Renal pelvis (tissue), 12 donors: ENCODE measurements around the gene ATL3. TPM values are rescaled to one million over a fixed set of nuclear protein-coding genes. Genes with fewer than 3 reads are reported as not detected.
"Not testable (repeated sequence)": the region's sequence is repeated elsewhere in the genome, so short reads cannot be mapped to it uniquely, and the experiment has no call there.

Experiments used
- DNase-seq: peaks from one replicate; pipeline ENCODE4 v3.0.0-alpha.2; 2013
- long read RNA-seq, 16 experiments: transcript quantifications; one replicate each; lab custom pipeline, GENCODE V29; 2026
- polyA plus RNA-seq, 3 donors: library from polyadenylated mRNA; unstranded; fragments of 120-200 nt; gene quantifications; one replicate each; pipeline ENCODE4 v1.2.1, GENCODE V29; 2013; ENCODE audit not compliant: insufficient read length in 3 of 3

The ATL3 gene, protein sequence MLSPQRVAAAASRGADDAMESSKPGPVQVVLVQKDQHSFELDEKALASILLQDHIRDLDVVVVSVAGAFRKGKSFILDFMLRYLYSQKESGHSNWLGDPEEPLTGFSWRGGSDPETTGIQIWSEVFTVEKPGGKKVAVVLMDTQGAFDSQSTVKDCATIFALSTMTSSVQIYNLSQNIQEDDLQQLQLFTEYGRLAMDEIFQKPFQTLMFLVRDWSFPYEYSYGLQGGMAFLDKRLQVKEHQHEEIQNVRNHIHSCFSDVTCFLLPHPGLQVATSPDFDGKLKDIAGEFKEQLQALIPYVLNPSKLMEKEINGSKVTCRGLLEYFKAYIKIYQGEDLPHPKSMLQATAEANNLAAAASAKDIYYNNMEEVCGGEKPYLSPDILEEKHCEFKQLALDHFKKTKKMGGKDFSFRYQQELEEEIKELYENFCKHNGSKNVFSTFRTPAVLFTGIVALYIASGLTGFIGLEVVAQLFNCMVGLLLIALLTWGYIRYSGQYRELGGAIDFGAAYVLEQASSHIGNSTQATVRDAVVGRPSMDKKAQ
- polyA plus RNA-seq: 10 to 100 TPM; 15.3 to 17.2 (median 15.7) TPM
- long read RNA-seq, donor 1: 0 reads
- long read RNA-seq, donor 2, full-length matches to known transcripts: 1 of 1 reads
- long read RNA-seq, donor 2, partial matches to known transcripts: 0 of 1 reads
- long read RNA-seq, donor 2, other reads (novel, unspliced or antisense): 0 of 1 reads
- long read RNA-seq, donor 3, full-length matches to known transcripts: 1 of 1 reads
- long read RNA-seq, donor 3, partial matches to known transcripts: 0 of 1 reads
- long read RNA-seq, donor 3, other reads (novel, unspliced or antisense): 0 of 1 reads
- long read RNA-seq, donor 4, full-length matches to known transcripts: 3 of 3 reads
- long read RNA-seq, donor 4, partial matches to known transcripts: 0 of 3 reads
- long read RNA-seq, donor 4, other reads (novel, unspliced or antisense): 0 of 3 reads
- long read RNA-seq, donor 5, partial matches to known transcripts: 0 of 1 reads
- long read RNA-seq, donor 5, other reads (novel, unspliced or antisense): 0 of 1 reads
- long read RNA-seq, donor 6, full-length matches to known transcripts: 2 of 2 reads
- long read RNA-seq, donor 6, partial matches to known transcripts: 0 of 2 reads
- long read RNA-seq, donor 6, other reads (novel, unspliced or antisense): 0 of 2 reads
- long read RNA-seq, donor 7, full-length matches to known transcripts: 5 of 5 reads
- long read RNA-seq, donor 7, partial matches to known transcripts: 0 of 5 reads
- long read RNA-seq, donor 7, other reads (novel, unspliced or antisense): 0 of 5 reads
- long read RNA-seq, donor 8, full-length matches to known transcripts: 1 of 1 reads
- long read RNA-seq, donor 8, partial matches to known transcripts: 0 of 1 reads
- long read RNA-seq, donor 8, other reads (novel, unspliced or antisense): 0 of 1 reads
- long read RNA-seq, donor 9, full-length matches to known transcripts: 2 of 2 reads
- long read RNA-seq, donor 9, partial matches to known transcripts: 0 of 2 reads
- long read RNA-seq, donor 9, other reads (novel, unspliced or antisense): 0 of 2 reads
- long read RNA-seq, donor 10: 0 reads
- long read RNA-seq, donor 11: 0 reads
- long read RNA-seq, donor 12, full-length matches to known transcripts: 2 of 2 reads
- long read RNA-seq, donor 12, partial matches to known transcripts: 0 of 2 reads
- long read RNA-seq, donor 12, other reads (novel, unspliced or antisense): 0 of 2 reads
- long read RNA-seq, donor 13, full-length matches to known transcripts: 2 of 2 reads
- long read RNA-seq, donor 13, partial matches to known transcripts: 0 of 2 reads
- long read RNA-seq, donor 13, other reads (novel, unspliced or antisense): 0 of 2 reads
- long read RNA-seq, donor 14: 0 reads
- long read RNA-seq, donor 15, full-length matches to known transcripts: 1 of 1 reads
- long read RNA-seq, donor 15, partial matches to known transcripts: 0 of 1 reads
- long read RNA-seq, donor 15, other reads (novel, unspliced or antisense): 0 of 1 reads
- long read RNA-seq, donor 16, full-length matches to known transcripts: 1 of 1 reads
- long read RNA-seq, donor 16, partial matches to known transcripts: 0 of 1 reads
- long read RNA-seq, donor 16, other reads (novel, unspliced or antisense): 0 of 1 reads

DNA sequence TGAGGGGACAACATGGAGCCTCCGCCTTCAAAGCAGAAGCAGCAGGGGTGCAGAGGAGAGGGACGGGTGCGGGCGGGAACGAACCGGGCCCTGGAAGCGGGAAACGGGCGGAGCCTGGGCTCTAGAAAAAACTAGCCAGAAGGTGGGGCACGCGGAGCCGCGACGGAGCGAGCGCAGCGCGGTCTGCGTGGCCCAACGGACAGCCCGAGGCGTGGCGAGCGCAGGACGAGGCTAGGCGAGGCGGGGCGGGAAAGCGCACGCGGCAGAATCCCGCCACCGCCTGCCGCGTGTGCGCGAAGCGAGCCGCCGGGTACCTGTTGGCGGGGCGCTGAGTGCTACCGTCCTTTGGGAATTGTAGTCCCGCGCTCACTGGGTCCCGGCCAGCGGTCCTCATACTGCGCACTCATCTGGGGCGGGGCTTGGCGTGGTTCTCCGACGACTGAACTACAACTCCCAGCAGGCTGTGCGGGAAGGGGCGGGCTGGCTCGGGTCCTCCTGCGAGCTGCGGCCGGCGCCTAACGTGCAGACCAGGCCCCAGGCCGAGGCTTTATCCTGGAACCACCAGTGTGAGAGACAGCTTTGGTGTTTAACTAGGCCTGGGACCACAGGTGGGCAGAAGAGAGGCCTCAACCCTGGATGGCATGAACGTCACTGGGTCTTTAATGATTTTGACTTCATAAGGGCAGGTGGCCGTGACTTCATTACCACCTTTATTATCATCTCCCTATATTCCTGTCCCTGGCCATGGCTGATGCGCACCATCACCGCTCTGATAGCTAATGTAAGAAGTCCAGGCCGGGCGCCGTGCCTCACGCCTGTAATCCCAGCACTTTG lies at the start of gene ATL3:
TSS of gene ATL3 (minus strand) at position 55 of the 834 bp plus-strand sequence. CDS start at position 14, 41 bp downstream.
- DNase-seq: peak; percentile 94

DNA sequence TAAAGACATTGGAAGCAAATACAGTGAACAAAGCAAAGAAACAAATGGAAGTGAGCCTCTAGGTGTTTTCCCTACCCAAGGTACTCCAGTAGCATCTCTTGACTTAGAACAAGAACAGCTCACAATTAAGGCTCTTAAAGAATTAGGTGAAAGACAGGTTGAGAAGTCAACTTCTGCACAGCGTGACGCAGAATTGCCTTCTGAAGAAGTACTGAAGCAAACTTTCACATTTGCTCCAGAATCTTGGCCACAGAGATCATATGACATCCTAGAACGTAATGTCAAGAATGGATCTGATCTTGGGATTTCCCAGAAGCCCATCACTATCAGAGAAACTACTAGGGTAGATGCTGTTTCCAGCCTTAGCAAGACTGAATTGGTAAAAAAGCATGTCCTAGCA lies 49.4 kb upstream of the ATL3 start:
- no peak for DNase-seq

DNA sequence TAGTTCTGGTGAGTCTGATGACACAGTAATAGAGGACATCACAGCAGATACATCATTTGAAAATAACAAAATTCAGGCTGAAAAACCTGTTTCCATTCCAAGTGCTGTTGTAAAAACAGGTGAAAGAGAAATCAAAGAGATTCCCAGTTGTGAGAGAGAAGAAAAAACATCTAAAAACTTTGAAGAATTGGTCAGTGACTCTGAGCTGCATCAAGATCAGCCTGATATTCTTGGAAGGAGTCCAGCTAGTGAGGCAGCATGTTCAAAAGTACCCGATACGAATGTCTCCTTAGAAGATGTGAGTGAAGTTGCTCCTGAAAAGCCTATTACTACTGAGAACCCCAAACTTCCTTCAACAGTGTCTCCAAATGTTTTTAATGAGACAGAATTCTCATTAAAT lies 48.8 kb upstream of the ATL3 start:
- DNase-seq: no peak

DNA sequence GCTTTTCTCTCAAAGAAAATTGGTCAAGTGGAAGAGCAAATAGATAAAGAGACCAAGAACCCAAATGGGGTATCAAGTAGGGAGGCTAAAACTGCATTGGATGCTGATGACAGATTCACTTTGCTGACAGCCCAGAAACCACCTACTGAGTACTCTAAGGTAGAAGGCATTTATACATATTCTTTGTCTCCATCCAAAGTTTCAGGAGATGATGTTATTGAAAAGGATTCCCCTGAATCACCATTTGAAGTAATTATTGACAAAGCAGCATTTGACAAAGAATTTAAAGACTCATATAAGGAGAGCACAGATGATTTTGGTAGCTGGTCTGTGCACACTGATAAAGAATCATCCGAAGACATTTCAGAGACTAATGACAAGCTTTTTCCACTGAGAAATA lies 47.8 kb upstream of the ATL3 start:
- no peak for DNase-seq

DNA sequence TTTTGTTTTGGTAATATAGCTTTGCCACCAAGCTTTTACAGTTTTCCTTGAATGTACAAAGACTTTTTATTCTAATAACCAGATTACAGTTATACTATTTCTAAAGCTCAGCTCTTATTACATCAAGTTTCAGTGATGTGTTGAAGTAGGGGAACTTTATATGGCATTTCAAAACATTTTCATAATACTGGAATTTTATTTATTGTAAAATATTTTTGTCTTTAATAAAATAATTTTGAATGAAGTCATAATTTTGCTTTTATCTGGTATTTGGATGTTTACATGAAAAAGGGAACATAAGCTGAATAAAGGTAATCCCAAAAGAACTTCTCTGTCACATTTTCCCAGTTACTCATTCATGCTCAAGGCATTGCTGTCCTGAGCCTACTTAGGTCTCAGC lies 44.9 kb upstream of the ATL3 start:
- no peak for DNase-seq

DNA sequence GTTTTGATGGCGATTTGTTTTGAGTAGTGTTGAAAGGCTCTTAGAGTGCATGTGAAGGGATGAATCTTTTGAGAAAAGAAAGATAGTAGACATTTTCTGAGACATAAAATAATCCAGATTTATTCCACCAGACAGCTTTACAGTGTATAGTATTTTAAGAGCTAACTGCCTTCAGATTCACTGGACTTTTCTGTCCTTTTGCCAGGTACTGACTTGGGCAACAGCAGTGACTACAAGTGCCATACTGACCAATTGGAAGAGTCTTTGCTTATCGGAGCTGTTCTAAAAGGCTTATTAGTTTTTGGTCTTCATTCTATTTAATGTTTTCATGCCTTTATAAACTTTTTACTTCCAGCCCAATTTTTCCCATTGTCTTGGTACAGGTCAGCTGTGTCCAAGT lies 42.6 kb upstream of the ATL3 start:
- no peak for DNase-seq

DNA sequence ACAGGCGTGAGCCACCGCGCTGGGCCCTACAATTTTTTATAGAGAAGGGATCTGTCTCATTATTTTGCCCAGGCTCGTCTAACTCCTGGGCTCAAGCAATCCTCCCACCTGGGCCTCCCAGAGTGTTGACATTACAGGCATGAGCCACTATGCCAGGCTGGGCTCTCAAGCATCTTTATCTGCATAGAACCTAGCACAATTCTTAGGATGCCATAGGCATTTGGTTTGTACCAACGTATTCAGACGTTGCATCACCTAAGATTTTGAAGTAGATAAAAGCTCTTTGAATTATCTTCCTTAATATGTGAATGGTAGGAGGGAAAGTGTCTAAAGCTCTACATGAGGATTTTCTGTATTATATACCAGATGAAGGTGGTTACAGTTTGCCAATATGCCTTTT lies 40.7 kb upstream of the ATL3 start:
- DNase-seq: no peak

DNA sequence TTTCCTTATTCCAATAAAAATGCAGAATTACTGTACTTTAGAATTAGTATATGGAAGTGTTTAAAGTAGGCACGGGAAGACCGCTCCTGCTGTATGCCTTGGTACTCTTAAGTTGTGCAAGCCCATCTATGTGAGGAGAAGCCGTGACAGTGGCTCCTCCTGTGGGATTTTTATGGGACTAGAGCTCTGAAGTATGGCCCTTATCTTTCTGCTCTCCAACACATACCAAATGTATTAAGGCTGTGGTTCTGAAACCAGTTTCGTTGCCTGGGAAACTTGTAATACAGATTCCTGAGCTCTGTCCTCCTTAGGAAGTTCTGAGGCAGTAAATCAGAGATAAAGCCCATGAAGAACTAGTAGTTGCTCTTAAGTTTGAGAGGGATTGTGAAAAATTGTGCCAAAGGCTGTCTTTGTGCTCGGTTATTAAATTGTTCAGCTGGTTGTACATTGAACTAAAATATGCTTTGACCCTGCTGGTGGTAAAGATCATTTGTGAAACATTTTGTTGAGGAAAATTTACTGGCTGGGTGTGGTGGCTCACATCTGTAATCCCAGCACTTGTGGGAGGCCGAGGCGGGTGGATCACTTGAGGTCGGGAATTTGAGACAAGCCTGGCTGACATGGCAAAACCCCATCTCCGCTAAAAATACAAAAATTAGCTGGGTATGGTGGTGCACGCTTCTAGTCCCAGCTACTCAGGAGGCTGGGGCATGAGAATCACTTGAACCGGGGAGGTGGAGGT lies 39.5 kb upstream of the ATL3 start:
- DNase-seq: peak; percentile 29

DNA sequence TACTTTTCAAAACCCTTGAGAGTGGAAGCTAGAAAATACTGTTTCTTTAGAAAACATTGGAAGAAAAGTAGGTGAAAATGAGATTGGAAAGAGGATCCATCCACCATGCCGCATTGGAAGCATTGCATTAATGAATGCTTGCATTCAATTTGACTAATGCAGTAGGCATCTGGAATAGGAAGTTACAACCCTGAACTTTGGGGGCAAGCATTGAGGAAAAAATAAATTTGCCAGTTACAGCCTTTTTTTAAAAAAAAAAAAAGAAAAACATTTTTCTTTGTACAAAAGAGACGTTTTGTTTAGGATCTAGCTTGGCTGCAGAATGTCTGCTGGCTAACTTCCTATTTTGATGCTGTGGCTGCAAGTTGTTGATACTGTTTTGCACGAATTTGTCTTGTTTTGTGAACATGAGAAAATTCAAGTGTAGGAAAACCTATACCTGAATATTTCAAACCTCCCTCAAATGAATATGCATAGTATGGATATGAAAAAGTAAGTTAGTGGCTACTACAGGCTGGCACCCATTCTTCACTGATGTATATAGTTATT lies 38.2 kb upstream of the ATL3 start:
- no peak for DNase-seq

DNA sequence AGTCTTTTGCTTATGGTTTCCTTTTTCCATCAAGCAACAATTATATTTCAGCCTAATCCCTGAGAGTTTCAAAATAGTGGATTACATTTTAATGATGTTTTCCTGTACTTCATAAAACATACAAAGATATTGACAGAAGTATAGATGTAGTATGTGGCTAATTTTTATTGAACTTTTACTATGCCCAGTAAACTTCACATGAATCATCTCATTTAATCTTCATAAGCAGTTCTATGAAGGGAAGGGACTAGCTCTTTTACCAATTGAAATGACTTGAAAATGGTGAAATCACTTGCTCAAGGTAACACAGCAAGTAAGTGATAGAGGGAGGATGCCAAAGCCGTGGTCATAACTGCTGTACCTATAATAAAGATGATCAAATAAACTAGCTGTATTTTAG lies 37.6 kb upstream of the ATL3 start:
- DNase-seq: no peak

DNA sequence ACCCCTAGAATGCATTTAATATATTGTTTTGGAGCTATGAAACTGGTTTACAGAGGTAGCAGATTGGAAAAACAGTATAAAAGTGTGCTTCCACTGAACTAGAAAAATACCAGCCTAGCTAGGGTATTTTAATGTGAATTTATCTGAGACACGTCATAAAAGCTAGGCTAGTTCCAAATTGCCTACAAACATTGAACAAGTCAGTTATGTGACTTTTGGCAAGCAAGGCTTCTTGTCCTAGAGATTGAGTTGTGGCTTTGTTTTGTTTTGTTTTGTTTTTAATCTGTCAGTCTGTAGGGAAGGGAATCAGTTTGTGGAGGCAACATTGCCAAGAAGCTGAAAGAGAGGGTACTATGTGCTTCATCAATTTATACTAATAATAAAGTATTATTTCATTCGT lies 34.4 kb upstream of the ATL3 start:
- DNase-seq: no peak

DNA sequence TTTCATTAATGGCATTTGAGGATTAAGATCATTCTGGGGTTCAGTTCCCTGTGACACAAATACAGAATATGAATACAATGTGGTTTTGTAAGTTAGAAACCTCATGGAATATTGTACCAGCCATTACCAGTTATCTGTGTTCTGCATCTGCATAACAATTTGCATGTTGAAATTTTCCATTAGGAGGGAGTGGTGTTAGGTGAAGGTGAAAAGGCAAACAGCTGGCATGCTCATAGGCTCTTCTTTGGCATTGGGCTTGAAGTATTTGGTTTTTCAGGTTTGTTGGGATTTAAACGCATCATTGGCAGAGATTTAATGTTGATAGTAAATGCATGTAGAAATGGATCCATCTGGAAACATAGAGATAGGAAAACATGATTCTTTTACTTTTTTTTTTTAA lies 28.7 kb upstream of the ATL3 start:
- DNase-seq: no peak

DNA sequence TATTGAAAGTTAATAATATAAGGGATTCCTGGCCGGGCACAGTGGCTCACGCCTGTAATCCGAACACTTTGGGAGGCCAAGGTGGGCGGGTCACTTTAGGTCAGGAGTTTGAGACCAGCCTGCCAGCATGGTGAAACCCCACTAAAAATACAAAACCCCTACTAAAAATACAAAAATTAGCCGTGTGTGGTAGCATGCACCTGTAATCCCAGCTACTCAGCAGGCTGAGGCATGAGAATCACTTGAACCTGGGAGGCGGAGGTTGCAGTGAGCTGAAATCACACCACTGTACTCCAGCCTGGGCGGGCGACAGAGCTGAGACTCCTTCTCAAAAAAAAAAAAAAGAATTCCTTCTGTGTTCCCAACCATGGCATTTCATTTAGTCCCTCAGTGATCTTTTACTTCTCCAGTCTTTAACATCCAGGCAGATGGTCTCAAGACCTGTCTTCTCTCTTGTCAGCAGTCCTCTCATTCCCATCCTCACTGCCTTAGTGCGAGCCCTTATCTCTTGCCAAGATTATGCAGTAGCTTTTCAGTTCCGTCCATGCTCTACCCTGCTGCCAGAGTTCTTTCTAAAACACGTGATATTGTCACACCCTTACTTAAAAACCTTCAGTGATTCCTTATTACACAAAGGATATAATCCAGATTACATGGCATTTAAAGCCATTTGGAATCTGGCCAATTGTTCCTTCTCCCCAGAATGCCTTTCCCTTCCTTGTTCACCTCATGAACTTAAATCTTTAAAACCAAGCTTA lies 28.0 kb upstream of the ATL3 start:
- DNase-seq: no peak

DNA sequence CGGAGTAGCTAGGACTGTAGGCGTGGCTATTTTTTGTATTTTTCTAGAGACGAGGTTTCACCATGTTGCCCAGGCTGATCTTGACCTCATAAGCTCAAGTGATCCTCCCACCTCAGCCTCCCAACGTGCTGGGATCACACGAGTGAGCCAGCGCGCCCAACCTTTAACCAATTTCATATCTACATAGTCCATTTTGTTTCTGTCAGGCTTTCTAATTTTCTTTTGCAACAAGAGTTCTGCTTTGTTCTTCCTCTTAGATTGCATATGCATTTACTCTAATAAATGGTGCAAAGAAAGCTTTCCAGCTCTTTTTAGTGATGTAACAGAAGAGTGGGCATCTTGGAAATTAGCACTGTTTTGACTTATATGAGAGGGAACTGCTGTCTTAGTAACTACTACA lies 23.4 kb upstream of the ATL3 start:
- no peak for DNase-seq

DNA sequence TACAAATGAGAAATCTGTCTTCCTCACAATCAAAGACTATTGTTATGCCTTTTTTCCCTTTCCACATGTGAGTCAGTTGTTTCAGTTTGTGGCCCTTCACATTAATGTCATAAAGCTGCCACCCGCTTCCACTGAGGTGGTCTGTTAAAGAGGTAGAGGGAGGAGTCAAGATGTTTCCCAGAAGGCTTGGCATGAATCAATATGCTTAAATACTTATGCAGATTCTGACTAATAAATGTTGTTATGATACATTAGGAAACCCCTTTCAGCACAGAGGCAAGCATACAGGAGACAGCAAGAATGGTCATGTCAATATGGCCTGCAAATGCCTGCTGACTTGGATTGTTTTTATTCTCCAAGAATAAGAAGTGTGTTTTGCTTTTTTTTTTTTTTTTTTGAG lies 16.7 kb upstream of the ATL3 start:
- DNase-seq: no peak

DNA sequence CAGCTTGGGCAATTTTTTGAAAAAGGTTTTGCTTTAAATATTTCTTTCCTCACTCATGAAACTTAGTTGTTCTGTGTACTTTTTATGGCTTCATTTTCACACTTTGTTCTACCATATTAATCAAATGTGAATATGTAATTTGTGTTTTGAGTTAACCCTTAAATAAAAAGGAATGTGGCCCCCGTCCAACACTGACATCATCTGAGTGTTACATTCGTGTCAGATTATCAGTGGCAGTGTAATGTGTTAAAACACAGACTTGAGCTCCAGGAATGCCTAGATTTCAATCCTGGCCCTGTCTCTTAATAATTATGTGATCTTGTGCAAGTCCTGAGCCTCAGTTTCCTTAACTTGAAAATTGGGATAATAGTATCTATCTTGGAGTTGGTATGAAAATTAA lies 15.8 kb upstream of the ATL3 start:
- DNase-seq: no peak

DNA sequence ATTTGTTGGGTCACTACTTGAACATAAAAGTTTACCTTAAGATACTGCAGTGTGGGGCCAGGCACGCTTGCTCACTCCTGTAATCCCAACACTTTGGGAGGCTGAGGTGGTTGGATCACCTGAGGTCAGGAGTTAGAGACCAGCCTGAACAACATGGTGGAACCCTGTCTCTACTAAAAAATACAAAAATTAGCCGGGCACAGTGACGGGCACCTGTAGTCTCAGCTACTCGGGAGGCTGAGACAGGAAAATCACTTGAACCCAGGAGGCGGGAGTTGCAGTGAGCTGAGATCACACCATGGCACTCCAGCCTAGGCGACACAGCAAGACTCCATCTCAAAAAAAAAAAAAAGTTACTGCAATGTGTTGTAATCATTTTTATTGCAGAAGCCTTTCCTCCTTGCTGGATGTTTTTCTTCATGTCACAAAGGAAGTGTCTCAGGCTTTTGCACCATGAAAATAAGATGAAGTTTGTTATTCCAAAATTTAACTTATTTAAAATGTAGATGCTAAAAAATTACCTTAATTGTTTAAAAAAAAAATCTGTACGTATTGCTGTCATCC lies 14.1 kb upstream of the ATL3 start:
- not testable (repeated sequence) for DNase-seq
